GM12891 (cell line): ENCODE data around the gene CENPB.

Experiments used
- PAX5 ChIP-seq: IDR thresholded peaks from 2 replicates; pipeline ENCODE4 v1.6.1; 2011; ENCODE audit warnings: low read length, moderate library complexity, mild to moderate bottlenecking; ENCODE audit not compliant: insufficient read depth, severe bottlenecking
- POLR2A ChIP-seq: IDR thresholded peaks from 2 replicates; pipeline ENCODE4 v1.6.1; 2011; ENCODE audit warnings: low read depth, low read length, control low read depth
- POLR2AphosphoS5 ChIP-seq: IDR thresholded peaks from 2 replicates; pipeline ENCODE4 v1.6.1; 2011; ENCODE audit warnings: low read depth, low read length, control low read depth
- POU2F2 ChIP-seq: IDR thresholded peaks from 2 replicates; pipeline ENCODE4 v1.6.1; 2011; ENCODE audit warnings: low read depth, mild to moderate bottlenecking, control low read depth, low read length, moderate library complexity
- TAF1 ChIP-seq: IDR thresholded peaks from 2 replicates; pipeline ENCODE4 v1.6.1; 2011; ENCODE audit warnings: low read depth, low read length, control low read depth

DNA sequence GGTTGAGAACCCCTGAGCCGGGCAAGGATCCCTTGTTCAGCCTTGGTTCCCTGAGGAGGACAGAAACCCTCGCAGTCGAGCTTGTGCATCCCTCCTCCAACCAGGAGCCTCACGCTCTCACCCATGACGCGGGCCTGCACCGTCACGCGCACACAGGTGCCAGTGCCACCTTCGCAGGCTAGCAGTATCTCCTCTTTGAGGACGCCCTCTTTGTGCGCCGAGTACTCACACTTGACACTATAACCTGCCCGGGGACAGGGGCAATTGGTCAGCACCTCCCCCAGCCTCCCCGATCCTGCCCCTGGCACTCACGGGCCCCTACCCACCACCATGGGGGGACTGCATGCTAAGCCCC is 32.3 kb downstream of the CENPB start:
- no peak for TF ChIP-seq PAX5
- no peak for TF ChIP-seq POLR2A
- TF ChIP-seq POLR2AphosphoS5, result no peak
- no peak for TF ChIP-seq TAF1
- TF ChIP-seq POU2F2, result no peak
